Measurements from ENCODE around the gene ASIC2. TPM values are rescaled to one million over a fixed set of nuclear protein-coding genes. Genes with fewer than 3 reads are reported as not detected.

ASIC2 gene
- total RNA-seq, 2 donors from 2014 or later, result 0.48 to 1.3 TPM

DNA sequence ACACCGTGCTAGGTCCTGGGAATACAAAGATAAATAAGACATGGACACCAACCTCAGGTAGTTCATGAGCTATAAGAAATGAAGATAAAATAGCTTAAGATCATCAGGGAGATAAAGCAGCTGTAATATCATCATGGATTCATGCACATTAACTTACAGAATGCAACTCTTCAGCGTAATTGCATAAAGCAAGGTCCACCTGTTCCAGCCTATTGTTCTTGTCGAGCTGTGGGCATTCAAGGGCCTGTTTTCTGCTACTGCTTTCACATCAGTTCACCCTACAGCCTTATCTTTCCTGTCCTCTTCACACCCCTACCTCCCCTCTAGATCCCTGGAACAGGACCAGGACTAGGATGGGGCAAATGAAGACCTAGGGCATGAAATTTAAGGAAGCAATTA is 167.5 kb downstream of the ASIC2 start:
- H3K4me3 ChIP-seq, result no peak overlapping the region
- no peak overlapping the region for H3K9ac ChIP-seq (ENCODE audit: low read depth in 2 of 2, low read length in 2 of 2)
- intact Hi-C loops (cut with DNase I), result no loop called here
- no peak for DNase-seq
- no peaks in the 10 kb centered on the region for H3K4me1 ChIP-seq
- H3K27ac ChIP-seq, result no peak overlapping the region
- H3K9me3 ChIP-seq, result no peaks in the 10 kb centered on the region
- TF ChIP-seq, protein P1, sequence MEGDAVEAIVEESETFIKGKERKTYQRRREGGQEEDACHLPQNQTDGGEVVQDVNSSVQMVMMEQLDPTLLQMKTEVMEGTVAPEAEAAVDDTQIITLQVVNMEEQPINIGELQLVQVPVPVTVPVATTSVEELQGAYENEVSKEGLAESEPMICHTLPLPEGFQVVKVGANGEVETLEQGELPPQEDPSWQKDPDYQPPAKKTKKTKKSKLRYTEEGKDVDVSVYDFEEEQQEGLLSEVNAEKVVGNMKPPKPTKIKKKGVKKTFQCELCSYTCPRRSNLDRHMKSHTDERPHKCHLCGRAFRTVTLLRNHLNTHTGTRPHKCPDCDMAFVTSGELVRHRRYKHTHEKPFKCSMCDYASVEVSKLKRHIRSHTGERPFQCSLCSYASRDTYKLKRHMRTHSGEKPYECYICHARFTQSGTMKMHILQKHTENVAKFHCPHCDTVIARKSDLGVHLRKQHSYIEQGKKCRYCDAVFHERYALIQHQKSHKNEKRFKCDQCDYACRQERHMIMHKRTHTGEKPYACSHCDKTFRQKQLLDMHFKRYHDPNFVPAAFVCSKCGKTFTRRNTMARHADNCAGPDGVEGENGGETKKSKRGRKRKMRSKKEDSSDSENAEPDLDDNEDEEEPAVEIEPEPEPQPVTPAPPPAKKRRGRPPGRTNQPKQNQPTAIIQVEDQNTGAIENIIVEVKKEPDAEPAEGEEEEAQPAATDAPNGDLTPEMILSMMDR (IDR thresholded peaks at IDR 0.05), result no peak
- no peaks in the 10 kb centered on the region for H3K36me3 ChIP-seq
- no peaks in the 10 kb centered on the region for H3K27me3 ChIP-seq

DNA sequence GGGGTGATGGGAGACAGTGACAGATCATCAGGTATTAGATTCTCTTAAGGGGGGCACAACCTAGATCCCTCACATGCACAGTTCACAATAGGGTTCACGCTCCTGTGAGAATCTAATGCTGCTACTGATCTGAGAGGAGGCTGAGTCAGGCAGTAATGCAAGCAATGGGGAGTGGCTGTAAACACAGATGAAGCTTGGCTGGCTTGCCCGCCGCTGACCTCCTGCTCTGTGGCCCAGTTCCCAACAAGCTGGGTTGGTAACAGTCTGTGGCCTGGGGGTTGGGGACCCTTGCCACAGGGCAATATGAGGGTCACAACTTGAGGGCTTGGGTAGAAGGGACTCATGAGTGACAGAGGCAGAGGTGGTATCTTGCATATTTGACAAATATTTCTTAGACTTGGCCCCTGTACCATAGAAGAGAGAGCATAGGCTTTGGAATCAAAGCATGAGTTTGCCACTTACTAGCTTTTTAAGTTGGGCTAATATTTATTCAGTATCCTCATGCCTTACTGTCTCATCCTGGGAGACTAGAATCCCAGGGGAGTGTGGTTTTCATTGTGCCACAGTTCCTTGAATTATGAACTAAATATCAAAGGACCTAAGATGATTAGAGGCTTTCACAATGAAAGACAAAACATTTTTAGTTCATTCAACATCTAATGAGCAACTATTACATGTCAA is 168.1 kb downstream of the ASIC2 start:
- TF ChIP-seq, protein P1 (IDR thresholded peaks at IDR 0.05), result no peak
- intact Hi-C loops (cut with DNase I), result no loop called here
- Histone ChIP-seq H3K4me1 (no peaks in the 10 kb centered on the region), H3K36me3 (no peaks in the 10 kb centered on the region), H3K4me3 (no peak overlapping the region), H3K9ac (ENCODE audit: low read depth in 2 of 2, low read length in 2 of 2) (no peak overlapping the region), H3K27me3 (no peaks in the 10 kb centered on the region), H3K27ac (no peak overlapping the region), H3K9me3 (no peaks in the 10 kb centered on the region)
- DNase-seq, result no peak

DNA sequence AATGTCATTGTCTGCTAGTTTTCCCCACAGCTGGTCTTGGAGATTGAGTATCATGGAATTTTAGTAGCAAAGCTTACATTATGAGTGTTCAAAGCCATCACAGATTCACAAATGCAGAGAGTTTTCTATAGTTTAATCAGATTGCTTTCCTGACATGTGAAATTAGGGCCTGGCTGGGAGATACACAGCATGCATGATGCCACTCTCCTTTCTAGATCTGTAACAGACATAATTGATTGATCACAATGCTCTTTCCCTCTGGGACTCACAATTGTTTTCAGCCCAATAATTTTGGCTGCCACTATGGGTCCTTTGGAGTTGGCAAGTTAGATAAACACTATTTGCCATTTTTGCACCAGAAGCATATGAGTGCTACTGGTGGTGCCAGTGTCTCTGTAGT is 168.9 kb downstream of the ASIC2 start:
- Histone ChIP-seq H3K27ac (no peak overlapping the region), H3K9me3 (no peaks in the 10 kb centered on the region), H3K36me3 (no peaks in the 10 kb centered on the region), H3K4me1 (no peaks in the 10 kb centered on the region), H3K4me3 (no peak overlapping the region), H3K9ac (ENCODE audit: low read depth in 2 of 2, low read length in 2 of 2) (no peak overlapping the region), H3K27me3 (no peaks in the 10 kb centered on the region)
- TF ChIP-seq, protein P1 (IDR thresholded peaks at IDR 0.05), result no peak
- intact Hi-C loops (cut with DNase I), result no loop called here
- no peak for DNase-seq

DNA sequence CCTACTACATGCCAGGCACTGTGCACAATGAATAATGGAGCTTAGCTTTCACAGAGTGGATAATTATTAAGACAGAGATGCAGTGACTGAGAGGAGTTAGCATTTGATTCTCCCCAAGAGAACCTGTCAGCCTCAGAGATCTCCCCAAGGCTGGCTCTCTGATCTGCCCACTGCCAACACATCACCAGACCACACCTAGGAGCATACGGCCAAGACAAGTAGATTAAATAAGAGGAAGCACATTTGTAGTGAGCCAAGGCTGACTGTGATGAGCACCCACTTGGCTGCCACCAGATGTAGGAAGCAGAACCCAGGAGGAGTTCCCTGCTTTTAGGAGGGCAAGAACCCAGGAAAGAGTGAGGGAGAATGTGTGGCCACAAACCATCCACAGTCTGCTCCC is 171.3 kb downstream of the ASIC2 start:
- Histone ChIP-seq H3K9ac (ENCODE audit: low read depth in 2 of 2, low read length in 2 of 2) (no peak overlapping the region), H3K4me3 (no peak overlapping the region), H3K9me3 (no peaks in the 10 kb centered on the region), H3K4me1 (no peaks in the 10 kb centered on the region), H3K27ac (no peak overlapping the region), H3K27me3 (no peaks in the 10 kb centered on the region), H3K36me3 (no peaks in the 10 kb centered on the region)
- DNase-seq, result no peak
- intact Hi-C loops (cut with DNase I), result no loop called here
- TF ChIP-seq, protein P1 (IDR thresholded peaks at IDR 0.05), result no peak

DNA sequence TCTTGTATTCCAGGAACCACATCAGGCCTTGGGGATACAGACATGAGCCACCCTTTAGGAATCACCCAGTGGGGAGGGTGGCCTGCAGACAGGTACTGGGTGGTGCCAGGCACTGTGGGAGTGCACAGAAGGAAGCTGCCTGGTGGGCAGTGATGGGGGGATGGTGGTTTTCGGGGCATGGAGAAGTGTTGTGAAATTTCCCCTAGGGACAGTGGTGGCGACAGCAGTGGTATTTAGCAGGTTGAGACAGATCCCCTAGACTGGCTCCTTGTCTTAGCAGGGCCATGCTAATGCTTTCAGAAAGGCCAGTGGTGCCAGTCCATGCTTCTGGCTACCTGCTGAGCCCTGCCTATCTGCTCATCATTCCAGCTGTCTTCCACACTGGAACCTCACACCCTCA is 171.8 kb downstream of the ASIC2 start:
- Histone ChIP-seq H3K27me3 (no peaks in the 10 kb centered on the region), H3K9ac (ENCODE audit: low read depth in 2 of 2, low read length in 2 of 2) (no peak overlapping the region), H3K9me3 (no peaks in the 10 kb centered on the region), H3K4me3 (no peak overlapping the region), H3K36me3 (no peaks in the 10 kb centered on the region), H3K27ac (no peak overlapping the region), H3K4me1 (no peaks in the 10 kb centered on the region)
- intact Hi-C loops (cut with DNase I), result no loop called here
- DNase-seq, result no peak
- TF ChIP-seq, protein P1 (IDR thresholded peaks at IDR 0.05), result no peak
